HCT116 (cell line): ENCODE results near the gene ITGA11. TPM values are rescaled to one million over a fixed set of nuclear protein-coding genes. Genes with fewer than 3 reads are reported as not detected.

Experiments
- ATAC-seq: fragments of 200-7000 bp; cut with Tn5 transposase; 2 replicates; pipeline ENCODE4 v1.9.1; 2020; ENCODE audit warnings: mild to moderate bottlenecking, moderate library complexity
- BruUV-seq: library from RNA; stranded (reverse); fragments of 400-500 nt; replicated peaks from 2 replicates; lab custom pipeline; 2021; lab: Mats Ljungman, UMichigan
- CTCF ChIA-PET: fragments of 300-600 bp; sonication (Branson Sonifier 250); formaldehyde crosslinking; loops from one replicate; lab custom pipeline; 2021; ENCODE audit warnings: antibody characterized with exemption; lab: Charles Lee
- POLR2A ChIA-PET: fragments of 300-600, 350-600 bp; sonication (Branson Sonifier 250); formaldehyde crosslinking; loops from one replicate; lab custom pipeline; 2021; ENCODE audit warnings: antibody characterized with exemption; lab: Charles Lee
- RAD21 ChIA-PET, 2 experiments: fragments of 300-600 bp; sonication (Branson Sonifier 250); formaldehyde crosslinking; loops; one replicate each; lab custom pipeline; 2023; ENCODE audit warnings: low total read pairs in 2 of 2; ENCODE audit not compliant: uncharacterized antibody in 2 of 2, unreplicated experiment in 2 of 2, low non-redundant PET in 1 of 2; lab: Charles Lee
- DNase-seq: peaks from one replicate; pipeline ENCODE4 v3.0.0-alpha.2; 2010; ENCODE audit warnings: low read depth, low spot score
- H2AFZ ChIP-seq: fragments of 200-600 bp; shearing (Covaris generic), sonication (generic); 2 replicates; pipeline ENCODE4 v1.6.1; 2017; ENCODE audit warnings: low read depth, mixed run types, mixed read lengths, antibody characterized with exemption, low read length; ENCODE audit not compliant: poor library complexity, severe bottlenecking
- H3K27ac ChIP-seq: 2 replicates; pipeline ENCODE4 v1.5.1; 2012; ENCODE audit warnings: low read depth, low read length
- H3K27me3 ChIP-seq: fragments of 200-600 bp; sonication (generic); 2 replicates; pipeline ENCODE4 v1.6.1; 2016; ENCODE audit warnings: mixed run types, low read length, mixed read lengths; ENCODE audit not compliant: insufficient read depth
- H3K36me3 ChIP-seq, 2 experiments: fragments of 200-500 bp in 1 of 2; fragments of 200-600 bp in 1 of 2; sonication (Bioruptor generic) in 1 of 2; sonication (generic) in 1 of 2; 2 replicates each; pipeline versions ENCODE4 v1.5.1 to v1.6.1; 2014 to 2016; ENCODE audit warnings: low read length in 2 of 2, inconsistent platforms in 1 of 2, mixed read lengths in 1 of 2, mixed run types in 1 of 2; ENCODE audit not compliant: insufficient read depth in 2 of 2, control insufficient read depth in 1 of 2
- H3K4me1 ChIP-seq, 2 experiments: fragments of 200-600 bp in 1 of 2; sonication (generic) in 1 of 2; 2 replicates each; pipeline versions ENCODE4 v1.5.1 to v1.6.1; 2012 to 2017; ENCODE audit warnings: low read length in 2 of 2, inconsistent platforms in 1 of 2, mild to moderate bottlenecking in 1 of 2, mixed read lengths in 1 of 2, mixed run types in 1 of 2, moderate library complexity in 1 of 2; ENCODE audit not compliant: insufficient read depth in 2 of 2, control insufficient read depth in 1 of 2
- H3K4me2 ChIP-seq: fragments of 200-600 bp; sonication (generic); 2 replicates; pipeline ENCODE4 v1.6.1; 2017; ENCODE audit warnings: mixed run types, low read length, mixed read lengths
- H3K4me3 ChIP-seq, 2 experiments: fragments of 200-600 bp in 1 of 2; sonication (generic) in 1 of 2; replicated peaks in 1 of 2; 2 replicates each; pipeline ENCODE4 v1.5.1; 2011 to 2016; ENCODE audit warnings: low read length in 2 of 2, control low read depth in 1 of 2, low read depth in 1 of 2, mild to moderate bottlenecking in 1 of 2, mixed read lengths in 1 of 2, mixed run types in 1 of 2
- H3K79me2 ChIP-seq: fragments of 200-600 bp; sonication (generic); 2 replicates; pipeline ENCODE4 v1.6.1; 2017; ENCODE audit warnings: mild to moderate bottlenecking, mixed run types, low read length, moderate library complexity, mixed read lengths; ENCODE audit not compliant: insufficient read depth
- H3K9ac ChIP-seq: fragments of 200-600 bp; sonication (generic); 2 replicates; pipeline ENCODE4 v1.6.1; 2016; ENCODE audit warnings: low read length, mixed read lengths
- H3K9me2 ChIP-seq: fragments of 200-600 bp; sonication (generic), shearing (Covaris generic); 2 replicates; pipeline ENCODE4 v1.6.1; 2017; ENCODE audit warnings: mixed run types, mild to moderate bottlenecking, moderate library complexity; ENCODE audit not compliant: insufficient read depth
- H3K9me3 ChIP-seq, 2 experiments: fragments of 200-500 bp in 1 of 2; fragments of 200-600 bp in 1 of 2; sonication (Bioruptor generic) in 1 of 2; sonication (generic) in 1 of 2; 2 replicates each; pipeline ENCODE4 v1.6.1; 2014 to 2017; ENCODE audit warnings: low read length in 2 of 2, mixed read lengths in 2 of 2, inconsistent platforms in 1 of 2, low read depth in 1 of 2, mild to moderate bottlenecking in 1 of 2, mixed run types in 1 of 2, moderate library complexity in 1 of 2; ENCODE audit not compliant: control insufficient read depth in 1 of 2, insufficient read depth in 1 of 2
- H4K20me1 ChIP-seq: fragments of 200-600 bp; sonication (generic), shearing (Covaris generic); 2 replicates; pipeline ENCODE4 v1.6.1; 2017; ENCODE audit warnings: mixed run types, mild to moderate bottlenecking, moderate library complexity; ENCODE audit not compliant: insufficient read depth
- ATF3 ChIP-seq: IDR thresholded peaks from 2 replicates; pipeline ENCODE4 v1.6.1; 2012
- CBX3 ChIP-seq: IDR thresholded peaks from 2 replicates; pipeline ENCODE4 v1.6.1; 2012; ENCODE audit warnings: low read depth
- CTCF ChIP-seq, 3 experiments: fragments of 200-600 bp in 1 of 3; sonication (generic) in 1 of 3; IDR thresholded peaks in 2 of 3; conservative IDR thresholded peaks in 1 of 3; 2 replicates each; pipeline ENCODE4 v1.5.1; 2012 to 2017; ENCODE audit warnings: low read depth in 2 of 3, low read length in 2 of 3, antibody characterized with exemption in 1 of 3, borderline replicate concordance in 1 of 3, control low read depth in 1 of 3, mild to moderate bottlenecking in 1 of 3, mixed read lengths in 1 of 3, mixed run types in 1 of 3, moderate library complexity in 1 of 3; ENCODE audit not compliant: insufficient read depth in 1 of 3
- EGR1 ChIP-seq: IDR thresholded peaks from 2 replicates; pipeline ENCODE4 v1.6.1; 2012; ENCODE audit warnings: low read depth
- EZH2 ChIP-seq: fragments of 200-600 bp; sonication (generic); IDR thresholded peaks from 2 replicates; pipeline ENCODE4 v1.6.1; 2017; ENCODE audit warnings: antibody characterized with exemption, mixed run types
- EZH2phosphoT487 ChIP-seq: fragments of 200-600 bp; IDR thresholded peaks from 2 replicates; pipeline ENCODE4 v1.6.1; 2018; ENCODE audit warnings: antibody characterized with exemption, borderline replicate concordance
- FOSL1 ChIP-seq: IDR thresholded peaks from 2 replicates; pipeline ENCODE4 v1.6.1; 2012; ENCODE audit warnings: low read depth
- MAX ChIP-seq: IDR thresholded peaks from 2 replicates; pipeline ENCODE4 v1.6.1; 2012
- POLR2A ChIP-seq: IDR thresholded peaks from 2 replicates; pipeline ENCODE4 v1.7.0; 2011; ENCODE audit warnings: borderline replicate concordance; ENCODE audit not compliant: insufficient read depth, insufficient read length; ENCODE audit errors: extremely low read depth
- RAD21 ChIP-seq: IDR thresholded peaks from 2 replicates; pipeline ENCODE4 v1.6.1; 2012; ENCODE audit warnings: low read depth, mild to moderate bottlenecking
- REST ChIP-seq: IDR thresholded peaks from 2 replicates; pipeline ENCODE4 v1.6.1; 2012; ENCODE audit warnings: low read depth
- SIN3A ChIP-seq: IDR thresholded peaks from 2 replicates; pipeline ENCODE4 v1.6.1; 2012; ENCODE audit warnings: low read depth
- TCF7L2 ChIP-seq: IDR thresholded peaks from 2 replicates; pipeline ENCODE4 v1.7.0; 2011; ENCODE audit warnings: borderline replicate concordance, inconsistent platforms; ENCODE audit not compliant: insufficient read depth, insufficient read length; ENCODE audit errors: extremely low read depth
- YY1 ChIP-seq: IDR thresholded peaks from 2 replicates; pipeline ENCODE4 v1.6.1; 2011; ENCODE audit warnings: low read length, low read depth, moderate library complexity, mild to moderate bottlenecking; ENCODE audit not compliant: insufficient replicate concordance; ENCODE audit errors: extremely low read depth
- intact Hi-C: fragments of 100-400 bp; cut with micrococcal nuclease; formaldehyde crosslinking; loops from 2 replicates; pipeline ENCODE4 v1.10.0; 2022
- total RNA-seq: library from RNA; stranded (reverse); gene quantifications from one replicate; pipeline ENCODE4 v1.2.1, GENCODE V29; 2021; ENCODE audit not compliant: unreplicated experiment

The ITGA11 gene
- total RNA-seq, 1 experiment from 2014 or later = not detected

GRCh38 chr15:68380456-68380855, 51.5 kb downstream of the ITGA11 start:
- H3K9ac ChIP-seq = no peak overlapping the region
- intact Hi-C loops = no loop called here
- H3K9me3 ChIP-seq = no peaks in the 10 kb centered on the region; a peak in 1 of 4 replicates
- no peak overlapping the region for H3K4me2 ChIP-seq
- no peak overlapping the region for H3K27ac ChIP-seq
- H3K9me2 ChIP-seq = no peaks in the 10 kb centered on the region
- TF ChIP-seq CBX3 = no peak
- TF ChIP-seq ATF3 = no peak
- no peak for TF ChIP-seq MAX
- no peak for TF ChIP-seq EZH2
- TF ChIP-seq POLR2A = no peak
- TF ChIP-seq RAD21 = no peak
- no peak for TF ChIP-seq EZH2phosphoT487
- RAD21 ChIA-PET = no interaction called here
- POLR2A ChIA-PET = no interaction called here
- no peaks in the 10 kb centered on the region; a peak in 1 of 4 replicates for H3K4me1 ChIP-seq
- H2AFZ ChIP-seq = no peak overlapping the region
- CTCF ChIA-PET = no interaction called here
- DNase-seq = no peak
- BruUV-seq = no TSS peak
- no peaks in the 10 kb centered on the region for H4K20me1 ChIP-seq
- no peaks in the 10 kb centered on the region for H3K36me3 ChIP-seq
- no peaks in the 10 kb centered on the region for H3K27me3 ChIP-seq
- ATAC-seq = no peak
- H3K4me3 ChIP-seq = no peak overlapping the region
- no peaks in the 10 kb centered on the region for H3K79me2 ChIP-seq

- ChIA-PET POLR2A (no interaction called here), CTCF (interaction anchor here (1.2 to 1.3 kb wide), 2 partner anchors 73 to 127 kb away, joined by 3 read pairs; no protein-coding TSS in a partner anchor), RAD21 (no interaction called here)
- Histone ChIP-seq H3K9me3 (no peaks in the 10 kb centered on the region; a peak in 1 of 4 replicates), H3K9me2 (no peaks in the 10 kb centered on the region), H3K27ac (no peak overlapping the region), H3K4me1 (no peaks in the 10 kb centered on the region; a peak in 1 of 4 replicates), H3K36me3 (no peaks in the 10 kb centered on the region), H4K20me1 (no peaks in the 10 kb centered on the region), H2AFZ (no peak overlapping the region), H3K4me2 (no peak overlapping the region), H3K27me3 (no peaks in the 10 kb centered on the region), H3K4me3 (no peak overlapping the region), H3K79me2 (no peaks in the 10 kb centered on the region), H3K9ac (no peak overlapping the region)
- intact Hi-C loops = no loop called here
- DNase-seq (no peak), ATAC-seq (no peak)
- no TSS peak for BruUV-seq
- no peak for TF ChIP-seq REST
- TF ChIP-seq ATF3 = no peak
- no peak for TF ChIP-seq CBX3
- TF ChIP-seq FOSL1 = no peak
- TF ChIP-seq EGR1 = no peak
- no peak for TF ChIP-seq TCF7L2
- no peak for TF ChIP-seq CTCF (IDR thresholded peaks at IDR 0.05 in 2 of 3, conservative IDR thresholded peaks at IDR 0.05 in 1 of 3; ENCODE audit: borderline replicate concordance in 1 of 3, insufficient read depth in 1 of 3, low read depth in 2 of 3, low read length in 2 of 3)
- TF ChIP-seq RAD21 = no peak
- no peak for TF ChIP-seq YY1
- TF ChIP-seq EZH2 = no peak
- no peak for TF ChIP-seq SIN3A
Observed at GRCh38 chr15:68379759-68380290, 52.1 kb downstream of the ITGA11 start.
